ENCODE measurements around the gene SLC6A9. TPM values are rescaled to one million over a fixed set of nuclear protein-coding genes. Genes with fewer than 3 reads are reported as not detected.

SLC6A9 gene
- total RNA-seq, 1 experiment from 2014 or later: 9.2 TPM

- H3K27me3 ChIP-seq (ENCODE audit: control insufficient read depth, insufficient read depth, low read length): no peaks in the 10 kb centered on the region
- in situ Hi-C loops (cut with HindIII; ENCODE audit: low pct_unique_long_range_greater_than_20kb, low sequenced_read_pairs): no loop called here
- peak overlapping the region; percentile 63 to 75 for H3K4me3 ChIP-seq (ENCODE audit: low read depth in 2 of 2, low read length in 2 of 2)
- no peaks in the 10 kb centered on the region for H3K9me3 ChIP-seq (ENCODE audit: control insufficient read depth, insufficient read depth, low read depth, low read length)
- H3K4me1 ChIP-seq (ENCODE audit: control insufficient read depth, insufficient read depth, low read length): peaks cover 35% of the 10 kb centered on the region
- peak overlapping the region; percentile 89 for H3K27ac ChIP-seq (ENCODE audit: low read length)
- POLR2A ChIA-PET: no interaction called here
- ATAC-seq (peak; percentile 20; the same call in 1 of the 2 replicates), DNase-seq (ENCODE audit: low read depth, low spot score) (no peak)
- intact Hi-C loops (cut with micrococcal nuclease; ENCODE audit: unreplicated experiment): no loop called here
- peaks cover 4% of the 10 kb centered on the region; the same call in 1 of the 2 replicates for H3K36me3 ChIP-seq (ENCODE audit: control insufficient read depth, insufficient read depth, low read length)
- BruUV-seq (replicated peaks): no TSS peak
- CTCF ChIA-PET: no interaction called here
- TF ChIP-seq CTCF (IDR thresholded peaks at IDR 0.05) (no peak), POLR2AphosphoS5 (IDR thresholded peaks at IDR 0.05; ENCODE audit: low read depth, low read length) (no peak), REST (IDR thresholded peaks at IDR 0.05; ENCODE audit: insufficient read depth in 1 of 2, low read depth in 2 of 2, low read length in 1 of 2) (no peak)
These were observed 51.6 kb downstream of the SLC6A9 start for GRCh38 chr1:43979528-43980254.

GRCh38 chr1:43979261-43979527 is 52.1 kb downstream of the SLC6A9 start:
- Histone ChIP-seq H3K9me3 (ENCODE audit: control insufficient read depth, insufficient read depth, low read depth, low read length) (no peaks in the 10 kb centered on the region), H3K36me3 (ENCODE audit: control insufficient read depth, insufficient read depth, low read length) (peaks cover 4% of the 10 kb centered on the region; the same call in 1 of the 2 replicates), H3K27me3 (ENCODE audit: control insufficient read depth, insufficient read depth, low read length) (no peaks in the 10 kb centered on the region), H3K27ac (ENCODE audit: low read length) (no peak overlapping the region), H3K4me3 (ENCODE audit: low read depth in 2 of 2, low read length in 2 of 2) (peak overlapping the region; percentile 63 to 75), H3K4me1 (ENCODE audit: control insufficient read depth, insufficient read depth, low read length) (peaks cover 35% of the 10 kb centered on the region)
- in situ Hi-C loops (cut with HindIII; ENCODE audit: low pct_unique_long_range_greater_than_20kb, low sequenced_read_pairs): no loop called here
- no peak for TF ChIP-seq CTCF (IDR thresholded peaks at IDR 0.05)
- no peak for TF ChIP-seq POLR2AphosphoS5 (IDR thresholded peaks at IDR 0.05; ENCODE audit: low read depth, low read length)
- no peak for TF ChIP-seq REST (IDR thresholded peaks at IDR 0.05; ENCODE audit: insufficient read depth in 1 of 2, low read depth in 2 of 2, low read length in 1 of 2)
- no peak for TF ChIP-seq TCF7L2 (IDR thresholded peaks at IDR 0.05; ENCODE audit: low read depth, low read length)
- no peak for TF ChIP-seq SIN3A (IDR thresholded peaks at IDR 0.05; ENCODE audit: borderline replicate concordance, insufficient read depth, low read depth, low read length)
- DNase-seq (ENCODE audit: low read depth, low spot score) (no peak), ATAC-seq (peak; percentile 8)
- no TSS peak for BruUV-seq (replicated peaks)
- POLR2A ChIA-PET: no interaction called here
- intact Hi-C loops (cut with micrococcal nuclease; ENCODE audit: unreplicated experiment): no loop called here
- CTCF ChIA-PET: no interaction called here

Data from Panc1 (cell line).